Activated naive CD4-positive, alpha-beta T cell treated with anti-CD3 and anti-CD28 coated beads for 36 hours (primary cell): ENCODE measurements around the gene DDN. TPM values are rescaled to one million over a fixed set of nuclear protein-coding genes. Genes with fewer than 3 reads are reported as not detected.

Source experiments
- CTCF ChIA-PET: fragments of 350-600 bp; sonication (Branson Sonifier 250); formaldehyde crosslinking; loops from one replicate; lab custom pipeline; 2021; ENCODE audit warnings: antibody characterized with exemption; lab: Charles Lee
- DNase-seq: peaks from one replicate; pipeline ENCODE4 v3.0.0-alpha.2; 2020
- H3K27ac Mint-ChIP-seq: one replicate; pipeline ENCODE4 v1.8.0; 2021; ENCODE audit warnings: mild to moderate bottlenecking, mixed read lengths
- H3K27me3 Mint-ChIP-seq: one replicate; pipeline ENCODE4 v1.8.0; 2021; ENCODE audit warnings: low read depth, mixed read lengths
- H3K36me3 Mint-ChIP-seq: one replicate; pipeline ENCODE4 v1.8.0; 2021; ENCODE audit warnings: low read depth, mixed read lengths
- H3K4me1 Mint-ChIP-seq: one replicate; pipeline ENCODE4 v1.8.0; 2021; ENCODE audit warnings: low read depth, mixed read lengths
- H3K4me3 Mint-ChIP-seq: one replicate; pipeline ENCODE4 v1.8.0; 2021; ENCODE audit warnings: mild to moderate bottlenecking, moderate library complexity, mixed read lengths
- H3K9me3 Mint-ChIP-seq: one replicate; pipeline ENCODE4 v1.8.0; 2021; ENCODE audit warnings: mixed read lengths
- intact Hi-C: fragments of 100-400 bp; cut with micrococcal nuclease; formaldehyde crosslinking; loops from one replicate; pipeline ENCODE4 v1.15.1; 2023
- total RNA-seq, 2 experiments: library from RNA; stranded (reverse); gene quantifications; one replicate each; pipeline ENCODE4 v1.2.3, GENCODE V29; 2021

DDN gene
- total RNA-seq, 2 experiments from 2014 or later: 0.20 to 0.21 TPM

DNA sequence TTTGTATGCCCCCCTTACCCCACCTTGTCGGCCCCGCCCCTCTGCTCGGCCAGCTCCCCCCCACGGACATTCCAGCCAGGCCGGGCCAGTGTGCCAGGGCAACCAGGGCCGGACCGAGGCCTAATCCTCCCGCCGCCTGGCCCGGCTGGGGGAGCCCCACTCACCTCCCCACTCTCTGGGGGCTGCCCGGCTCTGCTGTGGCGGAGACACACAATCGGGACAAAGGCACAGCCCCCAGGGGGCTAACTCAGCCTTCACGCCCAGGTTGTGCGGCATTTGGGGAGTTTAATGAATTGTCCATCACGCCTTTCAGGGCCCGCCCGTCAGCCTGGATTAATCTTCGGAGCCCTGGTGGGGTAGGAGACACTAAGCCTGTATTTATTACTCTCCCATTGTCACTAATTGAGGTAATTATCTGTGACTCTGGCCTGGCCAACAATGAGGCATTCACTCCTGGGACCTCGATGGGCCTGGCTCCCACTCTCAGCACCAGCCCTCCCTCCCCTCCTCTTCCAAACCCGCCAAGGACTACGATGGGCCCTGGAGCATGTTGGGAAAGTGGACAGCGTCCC lies 12.4 kb downstream of the DDN start:
- Mint-ChIP-seq H3K36me3 (no peaks in the 10 kb centered on the region), H3K4me1 (peaks cover 4% of the 10 kb centered on the region), H3K27ac (no peak overlapping the region), H3K4me3 (no peak overlapping the region), H3K27me3 (peaks cover 34% of the 10 kb centered on the region), H3K9me3 (no peaks in the 10 kb centered on the region)
- intact Hi-C loops: no loop called here
- no peak for DNase-seq
- CTCF ChIA-PET: interaction anchor here (1.1 to 13.9 kb wide), 11 partner anchors 12 to 134 kb away, joined by 3 to 223 read pairs (median 13); partner anchors contain the start of genes DDN, DDX23 and WNT10B

DNA sequence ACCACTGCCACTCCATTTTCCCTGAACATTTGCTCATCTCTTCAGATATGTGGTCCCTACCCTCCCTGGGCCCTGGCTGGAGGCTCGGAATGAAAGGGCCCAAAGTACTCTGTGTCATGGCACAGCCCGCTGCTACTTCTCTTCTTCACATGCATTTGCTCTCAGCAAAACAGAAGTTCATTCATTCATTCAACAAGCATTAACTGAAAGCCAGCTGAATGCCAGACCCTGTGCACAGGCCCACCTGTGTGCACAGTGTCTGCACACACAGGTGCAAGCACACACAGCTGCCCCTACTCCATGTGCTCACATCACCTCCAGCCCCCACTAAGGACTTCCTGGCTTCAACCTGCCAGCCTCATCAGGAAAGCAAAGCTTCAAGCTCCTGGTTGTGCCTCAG lies 13.3 kb downstream of the DDN start:
- Mint-ChIP-seq H3K27me3 (peaks cover 43% of the 10 kb centered on the region), H3K27ac (no peak overlapping the region), H3K4me3 (no peak overlapping the region), H3K9me3 (no peaks in the 10 kb centered on the region), H3K36me3 (no peaks in the 10 kb centered on the region), H3K4me1 (peaks cover 12% of the 10 kb centered on the region)
- intact Hi-C loops: no loop called here
- no peak for DNase-seq
- CTCF ChIA-PET: interaction anchor here (2.9 to 13.9 kb wide), 3 partner anchors 13 to 19 kb away, joined by 26 to 223 read pairs (median 37); partner anchors contain the start of genes DDN and WNT10B

DNA sequence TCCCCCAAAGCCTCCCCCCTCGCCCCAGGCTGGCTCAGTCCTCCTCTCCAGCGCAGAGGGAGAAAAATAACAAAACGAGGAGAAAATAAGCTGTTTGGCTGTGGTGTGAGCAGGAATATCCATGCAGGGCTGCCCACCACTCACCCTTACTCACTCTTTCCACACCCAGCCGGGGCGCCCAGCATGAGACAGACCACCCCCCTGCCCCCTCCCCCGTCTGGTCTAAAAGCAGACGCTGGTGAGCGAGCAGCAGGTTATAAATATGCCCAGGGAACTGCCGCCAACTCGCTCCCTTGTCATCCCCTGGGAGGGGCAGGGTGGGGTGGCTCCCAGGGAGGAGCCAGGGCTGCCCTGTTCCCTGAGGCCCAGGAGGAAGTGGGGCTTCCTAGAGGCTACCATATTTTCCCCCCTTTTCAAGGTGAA lies 13.7 kb downstream of the DDN start:
- CTCF ChIA-PET: interaction anchor here (0.5 to 13.9 kb wide), 2 partner anchors 14 to 93 kb away, joined by 3 to 223 read pairs; partner anchors contain the start of gene DDN
- no peaks in the 10 kb centered on the region for H3K36me3 Mint-ChIP-seq

DNA sequence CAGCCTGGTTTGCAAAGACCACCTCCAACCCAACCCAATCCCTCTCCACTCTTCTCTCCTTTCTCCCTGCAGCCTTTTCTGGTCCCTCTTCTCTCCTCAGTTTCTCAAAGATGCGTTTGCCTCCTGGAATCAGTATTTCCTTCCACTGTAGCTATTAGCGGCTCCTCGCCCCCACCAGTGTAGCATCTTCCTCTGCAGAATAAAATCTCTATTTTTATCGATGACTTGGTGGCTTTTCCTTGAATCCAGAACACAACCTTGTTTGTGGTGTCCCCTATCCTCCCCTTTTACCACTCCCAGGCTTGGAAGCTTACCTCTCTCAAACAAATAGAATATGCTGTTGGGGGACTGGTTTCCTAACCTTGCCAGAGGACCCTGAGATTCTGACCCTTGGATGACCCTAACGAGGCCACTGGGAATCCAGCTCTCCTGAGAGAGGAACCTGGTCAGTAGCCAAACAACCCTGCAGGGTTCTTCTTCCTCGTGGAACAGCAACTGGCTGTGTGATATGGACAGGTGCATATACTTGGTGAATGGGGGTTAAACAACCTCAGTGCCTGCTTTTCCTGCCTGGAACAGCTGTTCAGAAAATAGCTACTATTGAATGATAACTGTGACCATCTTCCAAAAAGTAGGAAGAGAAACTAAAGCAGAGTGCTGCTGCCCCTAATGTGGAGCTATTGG lies 16.6 kb downstream of the DDN start:
- Mint-ChIP-seq H3K36me3 (no peaks in the 10 kb centered on the region), H3K9me3 (no peaks in the 10 kb centered on the region), H3K4me3 (peak overlapping the region; percentile 38), H3K4me1 (peaks cover 37% of the 10 kb centered on the region), H3K27me3 (peaks cover 56% of the 10 kb centered on the region), H3K27ac (no peak overlapping the region)
- DNase-seq: no peak
- intact Hi-C loops: no loop called here
- CTCF ChIA-PET: interaction anchor here (0.6 to 13.9 kb wide), 13 partner anchors 9 to 132 kb away, joined by 3 to 223 read pairs (median 4); partner anchors contain the start of genes DDN and DDX23

More for the DNA sequence above, 13.7 kb downstream of the DDN start:
- Mint-ChIP-seq H3K4me3 (no peak overlapping the region), H3K4me1 (peaks cover 16% of the 10 kb centered on the region), H3K27ac (no peak overlapping the region), H3K9me3 (no peaks in the 10 kb centered on the region), H3K27me3 (peaks cover 47% of the 10 kb centered on the region)
- DNase-seq: no peak
- intact Hi-C loops: no loop called here

DNA sequence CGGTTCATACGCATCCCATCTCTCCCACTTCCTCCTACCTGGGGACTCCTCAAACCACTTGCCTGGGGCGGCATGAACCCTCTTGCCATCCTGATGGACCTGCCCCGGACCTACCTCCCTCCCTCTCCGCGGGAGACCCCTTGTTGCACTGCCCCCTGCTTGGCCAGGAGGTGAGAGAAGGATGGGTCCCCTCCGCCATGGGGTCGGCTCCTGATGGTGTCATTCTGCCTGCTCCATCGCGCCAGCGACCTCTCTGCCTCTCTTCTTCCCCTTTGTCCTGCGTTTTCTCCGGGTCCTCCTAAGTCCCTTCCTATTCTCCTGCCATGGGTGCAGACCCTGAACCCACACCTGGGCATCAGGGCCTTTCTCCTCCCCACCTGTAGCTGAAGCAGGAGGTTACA lies 17.4 kb downstream of the DDN start:
- CTCF ChIA-PET: interaction anchor here (0.6 to 13.9 kb wide), 9 partner anchors 8 to 133 kb away, joined by 3 to 223 read pairs (median 3); partner anchors contain the start of genes DDN and DDX23
- no peaks in the 10 kb centered on the region for H3K9me3 Mint-ChIP-seq
- DNase-seq: no peak
- H3K27me3 Mint-ChIP-seq: peaks cover 54% of the 10 kb centered on the region
- H3K4me3 Mint-ChIP-seq: peak overlapping the region; percentile 54
- H3K27ac Mint-ChIP-seq: no peak overlapping the region
- intact Hi-C loops: no loop called here
- no peaks in the 10 kb centered on the region for H3K36me3 Mint-ChIP-seq
- H3K4me1 Mint-ChIP-seq: peaks cover 42% of the 10 kb centered on the region

DNA sequence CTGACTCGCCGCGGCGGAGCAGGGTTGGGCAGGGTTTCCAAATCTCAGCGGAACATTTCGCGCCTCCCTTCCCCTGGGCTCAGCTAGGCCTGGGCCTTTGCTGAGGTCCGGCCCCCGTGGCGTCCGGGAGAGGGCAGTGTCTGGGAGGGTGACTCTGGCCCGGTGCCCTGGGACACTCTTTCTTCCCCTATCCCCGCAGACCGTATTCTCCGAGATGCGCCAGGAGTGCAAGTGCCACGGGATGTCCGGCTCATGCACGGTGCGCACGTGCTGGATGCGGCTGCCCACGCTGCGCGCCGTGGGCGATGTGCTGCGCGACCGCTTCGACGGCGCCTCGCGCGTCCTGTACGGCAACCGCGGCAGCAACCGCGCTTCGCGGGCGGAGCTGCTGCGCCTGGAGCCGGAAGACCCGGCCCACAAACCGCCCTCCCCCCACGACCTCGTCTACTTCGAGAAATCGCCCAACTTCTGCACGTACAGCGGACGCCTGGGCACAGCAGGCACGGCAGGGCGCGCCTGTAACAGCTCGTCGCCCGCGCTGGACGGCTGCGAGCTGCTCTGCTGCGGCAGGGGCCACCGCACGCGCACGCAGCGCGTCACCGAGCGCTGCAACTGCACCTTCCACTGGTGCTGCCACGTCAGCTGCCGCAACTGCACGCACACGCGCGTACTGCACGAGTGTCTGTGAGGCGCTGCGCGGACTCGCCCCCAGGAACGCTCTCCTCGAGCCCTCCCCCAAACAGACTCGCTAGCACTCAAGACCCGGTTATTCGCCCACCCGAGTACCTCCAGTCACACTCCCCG lies 18.0 kb downstream of the DDN start:
- Mint-ChIP-seq H3K27ac (peak overlapping the region; percentile 13), H3K27me3 (peaks cover 54% of the 10 kb centered on the region), H3K36me3 (no peaks in the 10 kb centered on the region), H3K9me3 (no peaks in the 10 kb centered on the region), H3K4me3 (peak overlapping the region; percentile 62), H3K4me1 (peaks cover 42% of the 10 kb centered on the region)
- DNase-seq: peak; percentile 45
- intact Hi-C loops: loop anchor here (1.0 kb wide), 1 partner anchor 14 kb away; no protein-coding TSS in a partner anchor
- CTCF ChIA-PET: interaction anchor here (0.6 to 13.9 kb wide), 6 partner anchors 13 to 128 kb away, joined by 3 to 223 read pairs (median 10); partner anchors contain the start of genes DDN and DDX23

DNA sequence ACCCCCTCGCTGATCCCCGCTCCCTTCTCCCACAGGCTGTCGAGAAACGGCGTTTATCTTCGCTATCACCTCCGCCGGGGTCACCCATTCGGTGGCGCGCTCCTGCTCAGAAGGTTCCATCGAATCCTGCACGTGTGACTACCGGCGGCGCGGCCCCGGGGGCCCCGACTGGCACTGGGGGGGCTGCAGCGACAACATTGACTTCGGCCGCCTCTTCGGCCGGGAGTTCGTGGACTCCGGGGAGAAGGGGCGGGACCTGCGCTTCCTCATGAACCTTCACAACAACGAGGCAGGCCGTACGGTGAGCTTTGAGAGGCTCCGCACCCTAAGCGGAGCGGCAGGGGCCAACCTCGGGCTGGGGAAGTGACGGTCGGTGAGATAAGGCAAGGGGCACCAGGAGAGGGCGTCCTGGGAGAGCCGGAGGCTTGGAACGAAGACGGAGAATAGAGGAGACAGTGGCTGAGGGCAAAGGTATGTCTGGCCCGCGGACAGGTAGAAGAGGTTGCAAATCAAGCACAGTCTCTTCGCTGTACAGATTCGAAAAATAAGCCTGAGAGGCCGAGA lies 18.7 kb downstream of the DDN start:
- H3K4me1 Mint-ChIP-seq: peaks cover 42% of the 10 kb centered on the region

DNA sequence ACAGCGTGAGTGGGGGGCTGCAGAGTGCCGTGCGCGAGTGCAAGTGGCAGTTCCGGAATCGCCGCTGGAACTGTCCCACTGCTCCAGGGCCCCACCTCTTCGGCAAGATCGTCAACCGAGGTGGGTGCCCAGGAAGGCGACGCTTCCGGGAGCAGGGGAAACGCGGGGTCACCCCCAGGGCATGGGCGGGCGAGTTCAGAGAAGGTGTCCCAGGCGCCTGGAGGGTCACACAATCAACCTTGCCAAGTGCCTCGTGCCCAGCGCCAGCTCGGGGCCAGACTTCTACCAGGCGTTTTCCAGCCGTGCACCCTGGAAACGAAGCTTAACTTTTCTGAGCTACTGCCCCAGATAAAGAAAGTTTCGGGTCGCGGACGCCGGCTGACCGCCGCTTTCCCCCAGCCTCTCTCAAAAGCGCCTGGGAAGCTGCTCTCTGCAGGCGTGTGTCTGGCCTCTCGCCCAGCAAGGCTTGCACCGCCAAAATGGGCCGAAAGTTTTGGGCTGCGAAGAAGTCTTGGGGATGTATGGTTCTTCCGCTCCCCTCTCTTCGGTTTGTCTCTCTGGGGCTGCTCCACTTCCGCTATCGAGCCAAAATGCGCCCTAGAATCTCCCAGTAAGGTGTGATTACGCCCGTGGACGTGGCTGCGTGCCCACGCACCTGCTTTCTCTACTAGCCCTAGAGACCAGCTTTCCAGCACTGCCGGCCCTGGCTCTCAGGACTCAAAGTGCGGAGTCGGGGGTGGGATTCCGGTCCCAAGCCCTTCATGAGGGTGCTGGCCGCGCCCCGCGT lies 19.4 kb downstream of the DDN start:
- intact Hi-C loops: loop anchor here (1.0 to 10.0 kb wide), 3 partner anchors 16 to 365 kb away; partner anchors contain the start of genes DHH and DNAJC22
- Mint-ChIP-seq H3K4me1 (peaks cover 42% of the 10 kb centered on the region), H3K4me3 (peak overlapping the region; percentile 62), H3K27me3 (peaks cover 57% of the 10 kb centered on the region), H3K36me3 (no peaks in the 10 kb centered on the region), H3K27ac (no peak overlapping the region), H3K9me3 (no peaks in the 10 kb centered on the region)
- DNase-seq: peak; percentile 34
- CTCF ChIA-PET: interaction anchor here (0.8 to 13.9 kb wide), 12 partner anchors 8 to 56 kb away, joined by 3 to 223 read pairs (median 4); partner anchors contain the start of genes ARF3, DDN and FKBP11

More for the DNA sequence above, 18.7 kb downstream of the DDN start:
- H3K36me3 Mint-ChIP-seq: no peaks in the 10 kb centered on the region
- no peaks in the 10 kb centered on the region for H3K9me3 Mint-ChIP-seq
- no peak overlapping the region for H3K27ac Mint-ChIP-seq
- CTCF ChIA-PET: interaction anchor here (1.0 to 13.9 kb wide), 10 partner anchors 8 to 128 kb away, joined by 3 to 223 read pairs (median 12); partner anchors contain the start of genes ARF3, DDN, DDX23 and FKBP11
- DNase-seq: peak; percentile 58
- intact Hi-C loops: loop anchor here (1.0 kb wide), 1 partner anchor 15 kb away; no protein-coding TSS in a partner anchor
- peak overlapping the region; percentile 62 for H3K4me3 Mint-ChIP-seq
- H3K27me3 Mint-ChIP-seq: peaks cover 54% of the 10 kb centered on the region

DNA sequence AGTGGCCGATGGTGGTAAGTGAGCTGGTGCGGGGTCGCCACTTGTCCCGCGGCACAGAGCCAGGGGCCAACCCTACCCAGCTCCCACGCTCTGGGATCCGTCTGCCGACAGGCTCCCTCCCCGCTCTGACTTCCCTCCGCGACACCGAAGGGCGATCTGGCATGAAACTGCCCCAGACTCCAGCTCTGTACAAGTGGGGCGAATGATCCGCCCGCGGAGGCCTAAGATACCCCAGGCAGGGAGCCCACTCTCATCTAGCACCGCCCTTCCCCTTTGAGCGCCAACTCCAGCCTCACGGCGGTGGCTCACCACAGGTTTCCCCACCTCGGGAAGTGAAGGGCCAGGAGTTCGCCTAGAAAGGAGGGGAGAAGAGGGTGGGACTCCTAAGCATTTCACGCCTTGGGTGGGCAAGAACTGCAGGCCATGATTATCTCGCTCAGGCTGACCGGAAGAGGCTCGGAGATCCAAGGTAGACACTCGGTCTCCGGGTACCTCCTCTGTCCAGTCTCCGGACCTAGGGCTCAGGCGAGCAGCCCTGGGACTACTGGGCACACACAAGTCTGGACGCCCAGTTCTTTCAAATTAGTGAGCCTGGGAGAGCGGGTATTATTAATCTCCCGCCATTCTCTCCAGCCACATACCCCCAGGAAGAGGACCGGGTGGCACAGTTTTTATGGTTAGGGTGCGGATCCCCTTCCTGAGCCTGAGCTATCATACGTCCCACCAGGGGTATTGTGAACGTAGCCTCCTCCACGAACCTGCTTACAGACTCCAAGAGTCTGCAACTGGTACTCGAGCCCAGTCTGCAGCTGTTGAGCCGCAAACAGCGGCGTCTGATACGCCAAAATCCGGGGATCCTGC lies 20.2 kb downstream of the DDN start:
- H3K27me3 Mint-ChIP-seq: peaks cover 61% of the 10 kb centered on the region
- CTCF ChIA-PET: interaction anchor here (0.5 to 13.9 kb wide), 16 partner anchors 8 to 256 kb away, joined by 3 to 223 read pairs (median 6); partner anchors contain the start of genes ARF3, DDN and FKBP11

DNA sequence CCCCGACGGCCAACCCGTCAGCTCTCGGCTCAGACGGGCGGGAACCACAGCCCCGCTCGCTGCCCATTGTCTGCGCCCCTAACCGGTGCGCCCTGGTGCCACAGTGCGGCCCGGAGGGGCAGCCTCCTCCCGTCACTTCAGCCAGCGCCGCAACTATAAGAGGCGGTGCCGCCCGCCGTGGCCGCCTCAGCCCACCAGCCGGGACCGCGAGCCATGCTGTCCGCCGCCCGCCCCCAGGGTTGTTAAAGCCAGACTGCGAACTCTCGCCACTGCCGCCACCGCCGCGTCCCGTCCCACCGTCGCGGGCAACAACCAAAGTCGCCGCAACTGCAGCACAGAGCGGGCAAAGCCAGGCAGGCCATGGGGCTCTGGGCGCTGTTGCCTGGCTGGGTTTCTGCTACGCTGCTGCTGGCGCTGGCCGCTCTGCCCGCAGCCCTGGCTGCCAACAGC lies 20.9 kb downstream of the DDN start, which contains the start of gene WNT1:
Gene WNT1 (plus strand): TSS at position 32 of the 450 bp plus-strand sequence. CDS start 329 bp downstream, at position 361.
- DNase-seq: no peak
- Mint-ChIP-seq H3K4me3 (peak within 1 kb of the TSS; percentile 50), H3K4me1 (peaks cover 42% of the 10 kb centered on the region), H3K9me3 (no peaks in the 10 kb centered on the region), H3K36me3 (no peaks in the 10 kb centered on the region), H3K27ac (no peak within 1 kb of the TSS), H3K27me3 (peaks cover 65% of the 10 kb centered on the region)
- intact Hi-C loops: loop anchor here (1.0 to 10.0 kb wide), 6 partner anchors 8 to 366 kb away; partner anchors contain the start of genes DHH, DNAJC22 and PRKAG1
- CTCF ChIA-PET: interaction anchor here (0.5 to 13.9 kb wide), 19 partner anchors 10 to 166 kb away, joined by 3 to 223 read pairs (median 4); partner anchors contain the start of genes ARF3, DDN, DDX23 and FKBP11

More for the DNA sequence above, 20.2 kb downstream of the DDN start:
- Mint-ChIP-seq H3K27ac (no peak overlapping the region), H3K4me3 (peak overlapping the region; percentile 56), H3K4me1 (peaks cover 42% of the 10 kb centered on the region), H3K36me3 (no peaks in the 10 kb centered on the region), H3K9me3 (no peaks in the 10 kb centered on the region)
- intact Hi-C loops: loop anchor here (1.0 to 10.0 kb wide), 6 partner anchors 9 to 366 kb away; partner anchors contain the start of genes DHH, DNAJC22 and PRKAG1
- no peak for DNase-seq
